Fibroblast of pulmonary artery (primary cell): ENCODE measurements around the gene KCNMA1.
"Not testable (repeated sequence)": the region's sequence is repeated elsewhere in the genome, so short reads cannot be mapped to it uniquely, and the experiment has no call there.

Experiments used
- DNase-seq: peaks from one replicate; pipeline ENCODE4 v3.0.0-alpha.2; 2010; ENCODE audit warnings: low read depth
- H3K4me3 ChIP-seq: replicated peaks from 2 replicates; pipeline ENCODE4 v1.5.1; 2011; ENCODE audit warnings: low read depth, mild to moderate bottlenecking, control low read depth, low read length, moderate library complexity
- TF ChIP-seq, protein P1 (sequence below): IDR thresholded peaks from 2 replicates; pipeline ENCODE4 v1.5.1; 2011; ENCODE audit warnings: mild to moderate bottlenecking, control low read depth, low read length, inconsistent platforms; ENCODE audit errors: missing control alignments

The KCNMA1 gene

DNA sequence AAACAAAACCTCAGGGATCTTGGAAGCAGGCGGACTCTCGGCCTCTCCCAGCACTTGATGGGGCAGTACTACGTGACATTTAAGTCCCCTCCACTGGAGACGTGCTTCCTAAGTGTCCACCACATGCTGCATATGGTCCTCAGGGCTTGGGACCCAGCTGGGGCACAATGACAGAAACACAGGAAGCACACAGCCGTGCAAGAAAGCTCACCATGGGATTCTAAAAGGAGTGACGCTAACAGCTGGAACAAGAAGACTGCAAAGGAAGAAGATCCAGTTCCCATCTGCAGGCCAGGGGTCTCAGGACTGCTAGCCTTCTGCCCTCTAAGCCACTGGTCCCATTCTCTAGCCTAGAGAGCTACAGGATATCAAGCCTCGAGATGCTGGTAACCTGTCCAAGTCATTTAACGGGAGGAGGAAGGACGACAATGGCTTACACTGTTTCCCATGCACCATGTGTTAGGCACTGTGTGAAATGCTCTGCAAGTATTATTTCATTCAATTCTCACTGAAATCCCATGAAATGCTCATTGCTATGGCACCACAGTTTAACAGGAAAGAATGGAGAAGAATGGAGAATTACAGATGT, 61.1 kb downstream of the KCNMA1 start:
- DNase-seq = no peak
- no peak overlapping the region for H3K4me3 ChIP-seq
- TF ChIP-seq, protein P1, sequence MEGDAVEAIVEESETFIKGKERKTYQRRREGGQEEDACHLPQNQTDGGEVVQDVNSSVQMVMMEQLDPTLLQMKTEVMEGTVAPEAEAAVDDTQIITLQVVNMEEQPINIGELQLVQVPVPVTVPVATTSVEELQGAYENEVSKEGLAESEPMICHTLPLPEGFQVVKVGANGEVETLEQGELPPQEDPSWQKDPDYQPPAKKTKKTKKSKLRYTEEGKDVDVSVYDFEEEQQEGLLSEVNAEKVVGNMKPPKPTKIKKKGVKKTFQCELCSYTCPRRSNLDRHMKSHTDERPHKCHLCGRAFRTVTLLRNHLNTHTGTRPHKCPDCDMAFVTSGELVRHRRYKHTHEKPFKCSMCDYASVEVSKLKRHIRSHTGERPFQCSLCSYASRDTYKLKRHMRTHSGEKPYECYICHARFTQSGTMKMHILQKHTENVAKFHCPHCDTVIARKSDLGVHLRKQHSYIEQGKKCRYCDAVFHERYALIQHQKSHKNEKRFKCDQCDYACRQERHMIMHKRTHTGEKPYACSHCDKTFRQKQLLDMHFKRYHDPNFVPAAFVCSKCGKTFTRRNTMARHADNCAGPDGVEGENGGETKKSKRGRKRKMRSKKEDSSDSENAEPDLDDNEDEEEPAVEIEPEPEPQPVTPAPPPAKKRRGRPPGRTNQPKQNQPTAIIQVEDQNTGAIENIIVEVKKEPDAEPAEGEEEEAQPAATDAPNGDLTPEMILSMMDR = no peak

DNA sequence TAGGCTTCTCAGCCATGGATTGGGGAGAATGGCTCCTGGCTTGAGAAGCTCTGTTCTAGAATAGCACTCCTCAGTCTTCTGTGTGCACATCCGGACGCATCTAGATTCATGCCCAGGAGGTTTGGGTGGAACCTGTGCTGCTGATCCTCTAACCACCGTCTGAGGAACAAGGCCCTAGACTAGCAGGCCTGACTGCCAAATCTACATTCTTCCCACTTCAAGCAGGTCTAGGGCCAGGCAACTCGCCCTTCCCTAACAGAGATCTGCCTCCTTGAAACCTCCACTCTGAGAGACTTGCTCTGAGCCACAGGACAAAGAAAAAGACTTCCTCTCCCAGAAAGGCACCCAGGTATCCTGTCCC, 61.6 kb downstream of the KCNMA1 start:
- TF ChIP-seq, protein P1 = no peak
- DNase-seq = no peak
- H3K4me3 ChIP-seq = no peak overlapping the region

DNA sequence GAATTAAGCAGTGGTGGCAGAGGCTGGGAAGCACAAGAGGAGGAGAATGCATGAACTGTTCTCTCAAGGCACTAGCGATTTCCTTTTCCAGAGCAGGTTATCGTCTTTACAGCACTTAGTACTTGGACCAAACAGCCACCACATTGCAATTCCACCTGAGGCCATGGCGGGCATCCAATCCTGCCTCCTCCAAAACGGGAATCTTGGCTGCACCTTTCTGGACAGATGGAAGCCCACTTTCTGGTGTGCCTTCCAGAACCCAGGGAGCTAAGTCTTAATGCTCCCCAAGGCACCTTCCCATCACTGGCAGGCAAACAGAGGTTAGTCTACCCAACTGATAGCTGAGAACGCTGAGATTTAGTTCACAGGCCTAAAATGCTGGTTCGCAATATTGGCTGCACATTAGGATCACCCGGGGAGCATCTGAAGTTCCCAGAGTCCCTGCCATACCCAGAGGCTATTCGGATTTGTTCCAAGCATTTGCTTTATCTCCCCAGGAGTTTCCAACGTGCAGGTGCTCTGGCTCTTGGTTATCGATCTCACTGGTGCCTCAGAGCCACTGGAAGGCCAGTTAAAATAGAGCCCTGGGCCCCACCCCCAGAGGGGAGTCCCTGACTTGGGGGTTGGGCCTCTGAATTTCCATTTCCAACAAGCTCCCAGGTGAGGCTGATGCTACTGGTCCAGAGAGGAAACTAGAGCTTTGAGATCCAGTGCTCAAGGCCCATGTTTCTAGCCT, 62.2 kb downstream of the KCNMA1 start:
- DNase-seq = no peak
- no peak overlapping the region for H3K4me3 ChIP-seq
- TF ChIP-seq, protein P1 = no peak

DNA sequence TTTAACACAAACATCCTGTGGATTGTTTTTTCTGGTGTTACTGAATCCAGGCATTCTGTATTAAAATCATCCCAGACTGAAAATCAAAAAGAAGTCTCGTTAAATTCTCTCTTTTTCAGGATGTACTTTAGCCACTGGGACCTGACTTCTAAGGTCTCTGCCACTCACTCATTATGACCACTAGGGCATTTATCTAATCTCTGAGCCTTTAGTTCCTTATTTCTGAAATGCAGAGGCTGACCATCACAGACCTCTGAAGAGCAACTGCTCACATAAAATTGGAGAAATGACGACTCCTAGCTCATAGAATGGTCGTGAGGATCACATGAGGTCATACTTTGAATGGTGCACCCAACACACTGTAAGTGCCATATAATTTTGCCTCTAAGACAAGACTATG, 63.2 kb downstream of the KCNMA1 start:
- TF ChIP-seq, protein P1 = no peak
- H3K4me3 ChIP-seq = no peak overlapping the region
- no peak for DNase-seq

DNA sequence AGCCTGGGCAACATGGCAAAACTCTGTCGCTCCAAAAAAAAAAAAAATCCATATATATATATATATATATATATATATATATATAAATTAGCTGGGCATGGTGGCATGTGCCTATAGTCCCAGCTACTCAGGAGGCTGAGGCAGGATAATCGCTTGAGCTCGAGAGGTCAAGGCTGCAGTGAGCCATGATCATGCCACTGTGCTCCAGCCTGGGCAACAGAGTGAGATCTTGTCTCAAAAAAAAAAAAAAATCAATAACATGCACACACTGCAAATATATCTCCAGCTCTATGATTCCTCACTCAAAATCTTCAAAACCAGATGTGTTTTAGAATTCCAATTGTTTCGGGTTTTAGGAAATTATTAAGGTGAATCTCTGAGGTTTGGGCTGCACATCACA, 65.1 kb downstream of the KCNMA1 start:
- DNase-seq, H3K4me3 ChIP-seq: not testable (repeated sequence)

DNA sequence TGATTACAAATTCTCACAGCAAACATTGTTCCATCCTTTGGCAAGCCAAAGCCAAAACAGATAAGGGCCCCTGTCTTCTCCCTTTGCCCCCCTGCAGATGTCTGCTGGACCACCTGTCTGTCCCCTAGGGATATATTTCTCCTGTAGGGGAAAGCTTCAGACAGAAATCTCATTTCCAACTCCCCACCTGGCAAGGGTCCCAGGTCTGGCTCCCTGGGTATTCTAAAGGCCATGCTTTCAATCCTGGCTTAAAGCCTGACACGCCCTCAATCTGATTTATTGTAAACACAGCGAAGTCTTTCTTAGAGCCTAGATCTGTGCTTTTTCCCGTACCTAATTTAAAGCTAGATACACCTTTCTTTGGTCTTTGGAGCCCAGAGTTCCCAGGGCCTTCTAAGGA, 66.1 kb downstream of the KCNMA1 start:
- TF ChIP-seq, protein P1 = no peak
- H3K4me3 ChIP-seq = no peak overlapping the region

DNA sequence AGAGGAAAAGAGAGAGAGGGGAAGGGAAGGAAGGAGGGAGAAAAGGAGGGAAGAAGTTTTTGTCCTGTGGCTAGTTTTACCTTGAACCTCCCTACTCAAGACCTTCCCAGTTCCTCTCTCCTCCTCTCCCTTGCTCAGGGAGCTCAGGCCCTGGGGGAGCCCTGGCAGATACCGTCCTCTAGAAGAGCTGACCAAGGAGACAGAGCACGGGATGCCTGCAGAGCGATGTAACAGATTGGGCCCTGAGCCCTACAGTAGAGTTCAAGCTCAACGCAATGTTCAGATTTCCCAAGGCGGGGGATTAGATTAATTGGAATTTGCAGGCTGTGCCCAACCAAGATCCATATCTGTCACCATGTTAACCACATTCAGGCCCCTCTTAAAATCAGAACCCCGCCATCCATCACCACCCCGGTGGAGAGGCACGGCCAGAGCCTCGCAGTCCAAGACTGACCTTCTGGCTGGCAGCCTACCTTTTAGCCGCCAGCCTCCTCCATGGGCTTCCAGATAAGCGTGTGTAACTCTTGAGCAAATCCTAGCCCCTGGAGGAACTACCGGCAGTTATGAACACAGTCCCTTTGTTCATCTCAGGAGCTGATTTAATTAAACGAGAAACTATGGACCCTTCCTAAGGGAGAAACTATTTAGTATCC, 70.6 kb downstream of the KCNMA1 start:
- TF ChIP-seq, protein P1 = no peak
- no peak overlapping the region for H3K4me3 ChIP-seq
- no peak for DNase-seq

More for the DNA sequence above, 66.1 kb downstream of the KCNMA1 start:
- no peak for DNase-seq
